HFFc6 (cell line): ENCODE measurements around the gene HSD11B2. TPM values are rescaled to one million over a fixed set of nuclear protein-coding genes. Genes with fewer than 3 reads are reported as not detected.

Source experiments
- DNase-seq: peaks from one replicate; pipeline ENCODE4 v3.0.0-alpha.2; 2018
- H3K27ac Mint-ChIP-seq: 2 replicates; pipeline ENCODE4 v1.8.0; 2020; ENCODE audit warnings: mild to moderate bottlenecking, mixed read lengths
- H3K27me3 Mint-ChIP-seq: 2 replicates; pipeline ENCODE4 v1.8.0; 2021; ENCODE audit warnings: mild to moderate bottlenecking, moderate library complexity, mixed read lengths; ENCODE audit not compliant: insufficient read depth
- H3K36me3 Mint-ChIP-seq: 2 replicates; pipeline ENCODE4 v1.8.0; 2021; ENCODE audit warnings: low read depth, mixed read lengths
- H3K4me1 Mint-ChIP-seq: 2 replicates; pipeline ENCODE4 v1.8.0; 2020; ENCODE audit warnings: low read depth, mixed read lengths
- H3K4me3 Mint-ChIP-seq: 2 replicates; pipeline ENCODE4 v1.8.0; 2020; ENCODE audit warnings: mild to moderate bottlenecking, moderate library complexity, mixed read lengths
- H3K9me3 Mint-ChIP-seq: 2 replicates; pipeline ENCODE4 v1.8.0; 2020; ENCODE audit warnings: mild to moderate bottlenecking, mixed read lengths
- total RNA-seq, 6 experiments: library from RNA; stranded (reverse); fragmentation: NEBNext Ultra II Directional; extraction: Animal tissue kit (Norgen Biotek cat#: 25700); gene quantifications; 2 replicates in 1 of 6; 3 replicates in 5 of 6; pipeline ENCODE4 v1.2.3, GENCODE V29; 2021
- TF ChIP-seq, protein P1 (sequence below): fragments of 200-600 bp; sonication (generic); IDR thresholded peaks from 2 replicates; pipeline ENCODE4 v1.5.0; 2021; ENCODE audit warnings: antibody characterized with exemption, mild to moderate bottlenecking

Gene HSD11B2
- total RNA-seq, 6 experiments from 2014 or later = not detected

DNA sequence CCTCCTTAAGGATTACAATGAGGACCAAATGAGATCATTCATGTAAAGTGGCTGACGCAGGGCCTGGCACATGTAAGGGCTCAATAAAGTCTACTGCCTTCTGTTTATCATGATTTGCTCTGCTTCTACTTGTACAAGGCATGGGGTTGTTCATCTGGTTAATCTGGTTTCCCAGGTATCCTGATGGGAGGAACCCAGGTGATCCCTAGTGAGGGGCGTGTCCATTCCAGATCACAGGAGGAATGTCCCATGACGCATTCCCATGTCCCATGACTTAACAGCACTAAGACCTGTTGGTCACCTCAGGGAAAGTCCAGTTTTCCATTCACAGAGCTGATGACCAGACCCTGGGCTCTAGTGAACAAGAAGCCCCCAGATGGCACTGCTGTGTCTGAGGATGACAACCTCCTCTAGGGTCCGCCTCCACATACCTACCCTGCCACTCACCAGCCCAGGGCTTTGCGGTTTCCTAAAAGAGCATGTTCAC, 26.1 kb upstream of the HSD11B2 start:
- Mint-ChIP-seq H3K4me3 (no peak overlapping the region), H3K27ac (no peak overlapping the region), H3K27me3 (peaks cover 14% of the 10 kb centered on the region), H3K9me3 (no peaks in the 10 kb centered on the region), H3K4me1 (peaks cover 35% of the 10 kb centered on the region), H3K36me3 (no peaks in the 10 kb centered on the region)
- DNase-seq = no peak
- TF ChIP-seq, protein P1, sequence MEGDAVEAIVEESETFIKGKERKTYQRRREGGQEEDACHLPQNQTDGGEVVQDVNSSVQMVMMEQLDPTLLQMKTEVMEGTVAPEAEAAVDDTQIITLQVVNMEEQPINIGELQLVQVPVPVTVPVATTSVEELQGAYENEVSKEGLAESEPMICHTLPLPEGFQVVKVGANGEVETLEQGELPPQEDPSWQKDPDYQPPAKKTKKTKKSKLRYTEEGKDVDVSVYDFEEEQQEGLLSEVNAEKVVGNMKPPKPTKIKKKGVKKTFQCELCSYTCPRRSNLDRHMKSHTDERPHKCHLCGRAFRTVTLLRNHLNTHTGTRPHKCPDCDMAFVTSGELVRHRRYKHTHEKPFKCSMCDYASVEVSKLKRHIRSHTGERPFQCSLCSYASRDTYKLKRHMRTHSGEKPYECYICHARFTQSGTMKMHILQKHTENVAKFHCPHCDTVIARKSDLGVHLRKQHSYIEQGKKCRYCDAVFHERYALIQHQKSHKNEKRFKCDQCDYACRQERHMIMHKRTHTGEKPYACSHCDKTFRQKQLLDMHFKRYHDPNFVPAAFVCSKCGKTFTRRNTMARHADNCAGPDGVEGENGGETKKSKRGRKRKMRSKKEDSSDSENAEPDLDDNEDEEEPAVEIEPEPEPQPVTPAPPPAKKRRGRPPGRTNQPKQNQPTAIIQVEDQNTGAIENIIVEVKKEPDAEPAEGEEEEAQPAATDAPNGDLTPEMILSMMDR = no peak

DNA sequence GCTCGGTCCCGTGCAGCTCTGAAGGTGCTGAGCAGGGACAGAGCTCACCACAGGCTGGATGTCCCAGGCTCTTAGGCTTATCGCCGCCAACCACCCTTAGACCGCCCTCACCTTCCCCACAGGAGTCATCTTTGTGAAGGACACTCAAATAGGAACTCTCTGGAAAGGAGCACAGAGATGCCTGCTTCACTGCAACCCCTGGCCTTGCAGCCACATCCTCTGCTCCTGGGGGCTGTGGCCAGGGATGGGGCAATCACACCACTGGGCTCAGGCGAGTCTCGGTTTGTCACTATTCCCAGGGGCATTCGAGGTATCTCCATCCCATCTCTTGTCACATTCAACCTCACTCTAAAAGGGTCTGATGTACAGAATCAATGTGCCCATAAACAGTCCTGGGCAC, 25.6 kb upstream of the HSD11B2 start:
- H3K4me3 Mint-ChIP-seq = no peak overlapping the region
- no peaks in the 10 kb centered on the region for H3K9me3 Mint-ChIP-seq
- TF ChIP-seq, protein P1 = no peak

DNA sequence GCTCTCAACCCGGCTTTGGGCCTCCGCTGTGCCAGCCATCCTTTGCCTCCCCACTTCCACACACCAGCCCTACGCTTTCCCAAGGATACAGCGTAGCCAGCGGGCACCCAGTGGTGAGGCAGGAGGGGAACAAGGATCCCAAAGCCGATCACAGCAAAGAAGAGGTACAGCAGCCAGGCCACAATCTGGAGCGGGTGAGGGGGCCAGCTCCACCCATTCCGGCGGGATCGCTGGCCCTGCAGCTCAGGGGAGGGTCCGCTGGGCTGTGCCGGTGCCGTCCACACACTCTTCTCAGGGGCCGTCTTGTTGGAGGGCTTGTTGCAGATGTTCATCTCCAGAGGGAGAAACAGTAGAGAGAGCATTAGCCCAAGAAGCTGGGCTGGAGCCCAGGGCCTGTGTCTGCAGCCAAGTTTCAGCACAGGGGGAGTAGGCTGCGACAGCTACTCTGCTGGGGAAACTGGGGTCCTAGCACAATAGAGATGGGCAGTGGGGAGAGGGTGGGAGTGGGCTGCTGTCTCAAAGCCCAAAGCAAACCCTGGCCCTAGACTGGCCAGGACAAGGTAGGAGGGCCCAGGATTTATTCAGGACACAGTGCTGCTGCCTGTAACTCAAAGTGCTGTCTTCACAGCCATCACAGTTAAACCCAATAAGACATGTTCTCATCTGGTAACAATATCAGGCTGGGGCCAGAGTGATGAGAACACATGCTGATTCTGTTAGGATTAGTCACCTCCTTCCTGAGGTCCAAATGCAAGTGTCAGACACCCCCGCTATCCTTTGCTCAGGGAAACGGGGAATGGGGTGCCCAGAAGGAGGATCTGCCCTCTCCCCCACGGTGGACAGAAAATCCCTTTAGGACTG, 24.6 kb upstream of the HSD11B2 start:
- H3K27ac Mint-ChIP-seq = peak overlapping the region; percentile 95
- peak overlapping the region; percentile 53 for H3K4me3 Mint-ChIP-seq
- TF ChIP-seq, protein P1 = no peak

More for the DNA sequence above, 25.6 kb upstream of the HSD11B2 start:
- Mint-ChIP-seq H3K36me3 (no peaks in the 10 kb centered on the region), H3K27ac (no peak overlapping the region), H3K4me1 (peaks cover 35% of the 10 kb centered on the region), H3K27me3 (peaks cover 14% of the 10 kb centered on the region)
- DNase-seq = no peak

DNA sequence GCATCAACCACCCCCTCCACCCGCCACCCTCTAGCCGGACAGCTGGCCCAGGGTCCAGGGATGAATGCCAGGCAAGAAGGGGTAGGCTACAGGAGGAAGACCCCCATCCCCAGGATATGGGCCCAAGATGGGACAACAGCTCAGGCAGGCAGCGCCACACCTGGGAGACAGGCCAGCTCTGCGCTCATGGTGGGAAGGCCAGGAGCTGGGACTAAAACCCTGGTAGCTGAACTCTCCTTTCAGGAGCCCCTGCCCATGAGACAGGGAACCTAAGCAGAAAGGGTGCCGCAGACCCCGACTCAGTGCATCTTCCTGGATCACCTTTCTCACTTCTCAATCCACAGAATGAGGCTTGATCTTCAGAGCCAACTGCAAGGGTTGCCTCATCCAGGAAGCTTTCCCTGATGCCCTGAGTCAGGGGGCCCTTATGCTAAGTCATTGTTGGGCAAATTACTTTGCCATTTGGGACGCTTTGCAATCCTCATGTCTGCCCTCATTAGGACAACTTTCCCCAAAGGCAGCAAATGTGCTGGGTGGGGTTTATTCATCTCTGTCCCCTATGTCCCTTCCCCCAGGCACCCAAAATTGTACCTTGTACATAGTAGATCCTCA, 23.6 kb upstream of the HSD11B2 start:
- H3K4me3 Mint-ChIP-seq = peak overlapping the region; percentile 24; the same call in 1 of the 2 replicates
- H3K4me1 Mint-ChIP-seq = peaks cover 35% of the 10 kb centered on the region
- H3K27me3 Mint-ChIP-seq = peaks cover under 1% of the 10 kb centered on the region; the same call in 1 of the 2 replicates
- H3K9me3 Mint-ChIP-seq = no peaks in the 10 kb centered on the region
- TF ChIP-seq, protein P1 = no peak
- no peak for DNase-seq
- H3K27ac Mint-ChIP-seq = peak overlapping the region; percentile 95
- no peaks in the 10 kb centered on the region for H3K36me3 Mint-ChIP-seq

More for the DNA sequence above, 24.6 kb upstream of the HSD11B2 start:
- Mint-ChIP-seq H3K27me3 (peaks cover 9% of the 10 kb centered on the region), H3K9me3 (no peaks in the 10 kb centered on the region), H3K36me3 (no peaks in the 10 kb centered on the region), H3K4me1 (peaks cover 35% of the 10 kb centered on the region)
- peak; percentile 83 for DNase-seq

DNA sequence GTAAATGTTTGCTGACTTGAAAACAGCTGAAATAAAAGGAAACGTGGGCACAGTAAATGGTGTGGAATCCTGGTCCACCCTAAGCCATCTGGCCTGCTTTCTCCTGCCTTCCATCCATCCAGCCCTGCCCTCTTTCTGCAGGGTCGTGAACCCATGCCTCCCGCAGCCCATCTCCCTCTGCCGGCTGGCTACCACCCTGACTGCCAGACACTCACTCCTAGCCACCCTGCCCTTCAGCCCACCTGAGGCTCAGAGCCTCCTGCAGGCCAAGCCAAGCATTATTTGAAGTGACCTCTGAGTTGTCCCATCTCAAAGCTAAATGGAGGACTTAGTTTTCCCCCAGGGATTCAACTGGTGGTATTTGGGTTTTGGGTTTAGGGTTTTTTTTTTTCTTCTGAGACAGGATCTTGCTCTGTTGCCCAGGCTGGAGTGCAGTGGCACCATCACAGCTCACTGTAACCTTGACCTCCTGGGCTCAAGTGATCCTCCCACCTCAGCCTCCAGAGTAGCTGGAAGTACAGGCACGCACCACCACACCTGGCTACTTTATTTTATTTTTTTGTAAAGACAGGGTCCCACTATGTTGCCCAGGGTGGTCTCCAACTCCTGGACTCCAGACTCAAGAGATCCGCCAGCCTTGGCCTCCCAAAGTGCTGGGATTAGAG, 23.0 kb upstream of the HSD11B2 start:
- Mint-ChIP-seq H3K27ac (peak overlapping the region; percentile 95), H3K36me3 (no peaks in the 10 kb centered on the region), H3K27me3 (no peaks in the 10 kb centered on the region), H3K9me3 (no peaks in the 10 kb centered on the region), H3K4me3 (no peak overlapping the region), H3K4me1 (peaks cover 35% of the 10 kb centered on the region)
- DNase-seq = no peak
- TF ChIP-seq, protein P1 = no peak
